GM19463 (cell line): ENCODE results near the gene MMD.
A peak's percentile ranks its signal among the peaks of the same experiment; 100 is the strongest.
"Not testable (repeated sequence)": the region's sequence is repeated elsewhere in the genome, so short reads cannot be mapped to it uniquely, and the experiment has no call there.

ENCODE experiments used
- ATAC-seq: cut with Tn5 transposase; IDR thresholded peaks from one replicate; pipeline ENCODE4 v1.9.1; 2021; ENCODE audit warnings: mild to moderate bottlenecking, moderate library complexity; ENCODE audit not compliant: unreplicated experiment

Gene MMD

GRCh38 chr17:55444471-55445441, 23.1 kb upstream of the MMD start:
- peak; percentile 82 for ATAC-seq

- no peak for ATAC-seq
Measured at GRCh38 chr17:55443904-55444303, 22.3 kb upstream of the MMD start.

GRCh38 chr17:55442953-55443683, 21.5 kb upstream of the MMD start:
- ATAC-seq: no peak

- no peak for ATAC-seq
Measured at GRCh38 chr17:55442462-55442861, 20.8 kb upstream of the MMD start.

- no peak for ATAC-seq
Measured at GRCh38 chr17:55441544-55441943, 19.9 kb upstream of the MMD start.

- ATAC-seq: no peak
Measured at GRCh38 chr17:55440391-55440790, 18.8 kb upstream of the MMD start.

- peak; percentile 61 for ATAC-seq
Measured at GRCh38 chr17:55437159-55437605, 15.5 kb upstream of the MMD start.

- ATAC-seq: peak; percentile 14
Measured at GRCh38 chr17:55436224-55437158, 14.9 kb upstream of the MMD start.

- ATAC-seq: no peak
Measured at GRCh38 chr17:55435408-55435807, 13.8 kb upstream of the MMD start.

GRCh38 chr17:55434721-55435120, 13.1 kb upstream of the MMD start:
- ATAC-seq: no peak

- ATAC-seq: no peak
Measured at GRCh38 chr17:55433629-55434422, 12.2 kb upstream of the MMD start.

- no peak for ATAC-seq
Measured at GRCh38 chr17:55433029-55433628, 11.5 kb upstream of the MMD start.

GRCh38 chr17:55432358-55433028, 10.9 kb upstream of the MMD start:
- ATAC-seq: no peak

- not testable (repeated sequence) for ATAC-seq
Measured at GRCh38 chr17:55431914-55432313, 10.3 kb upstream of the MMD start.

GRCh38 chr17:55430541-55431288, 9.1 kb upstream of the MMD start:
- ATAC-seq: no peak

GRCh38 chr17:55427587-55427882, 5.9 kb upstream of the MMD start:
- ATAC-seq: peak; percentile 15

- ATAC-seq: peak; percentile 70
Measured at GRCh38 chr17:55426851-55427586, 5.4 kb upstream of the MMD start.
